ENCODE results near the gene RANBP3L.
"Not testable (repeated sequence)": the region's sequence is repeated elsewhere in the genome, so short reads cannot be mapped to it uniquely, and the experiment has no call there.

The RANBP3L gene

DNA sequence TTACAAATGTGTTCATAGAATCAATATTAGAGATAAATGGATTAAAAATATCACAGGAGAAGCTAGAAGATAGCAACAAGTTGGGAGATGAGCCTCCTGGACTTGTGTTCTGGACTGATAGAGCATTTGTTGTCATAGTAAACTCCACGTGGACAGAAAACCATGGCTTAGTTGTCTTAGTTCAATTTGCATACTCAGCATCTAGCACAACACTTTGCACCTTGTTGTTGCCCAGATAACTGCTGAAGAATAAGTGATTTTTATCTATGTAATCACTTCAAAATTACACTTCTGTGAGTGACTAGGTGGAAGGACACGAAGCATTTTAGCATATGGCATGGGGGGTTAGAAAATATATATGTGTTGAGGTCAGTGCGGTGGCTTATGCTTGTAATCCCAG, 4.0 kb downstream of the RANBP3L start:
- in situ Hi-C loops (cut with MboI; ENCODE audit: low sequenced_read_pairs): no loop called here

GRCh38 chr5:36285837-36286615, 15.7 kb downstream of the RANBP3L start:
- in situ Hi-C loops (cut with MboI; ENCODE audit: low sequenced_read_pairs): no loop called here

DNA sequence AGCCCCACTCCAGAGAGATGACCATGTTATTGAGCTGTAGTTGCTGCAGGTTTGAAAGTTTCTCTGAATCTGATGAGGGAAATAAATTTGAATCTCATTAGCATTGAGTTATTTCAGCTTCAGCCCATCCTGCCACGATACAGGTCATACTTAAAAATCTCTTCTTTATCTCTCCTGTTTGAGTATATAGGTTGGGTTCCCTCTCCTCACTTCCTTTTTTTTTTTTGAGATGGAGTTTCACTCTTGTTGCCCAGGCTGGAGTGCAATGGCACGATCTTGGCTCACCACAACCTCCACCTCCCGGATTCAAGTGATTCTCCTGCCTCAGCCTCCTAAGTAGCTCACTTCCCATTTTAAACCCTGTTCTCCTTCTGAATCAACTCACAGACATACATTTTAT, 17.9 kb downstream of the RANBP3L start:
- in situ Hi-C loops (cut with MboI; ENCODE audit: low sequenced_read_pairs): not testable (repeated sequence)

DNA sequence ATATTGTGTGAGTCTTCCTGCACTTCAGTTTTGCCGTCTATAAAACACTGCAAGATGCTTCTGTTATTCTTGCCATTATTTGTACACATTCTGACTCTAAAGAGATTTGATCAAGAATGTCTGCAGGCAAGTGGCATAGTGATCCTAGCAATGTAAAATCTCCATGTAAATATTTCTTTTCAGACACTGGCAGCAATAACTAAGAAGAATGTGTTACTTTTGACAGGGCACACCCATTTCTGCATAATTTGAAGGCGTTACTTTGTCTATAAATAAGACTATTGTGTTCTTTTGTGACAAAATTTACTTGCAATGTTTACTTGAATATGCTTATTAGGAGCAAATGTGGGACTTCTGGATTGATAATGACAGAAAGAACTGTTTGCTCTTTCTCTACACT, 20.1 kb downstream of the RANBP3L start:
- in situ Hi-C loops (cut with MboI; ENCODE audit: low sequenced_read_pairs): no loop called here

GRCh38 chr5:36279054-36279698, 22.5 kb downstream of the RANBP3L start:
- in situ Hi-C loops (cut with MboI; ENCODE audit: low sequenced_read_pairs): no loop called here

DNA sequence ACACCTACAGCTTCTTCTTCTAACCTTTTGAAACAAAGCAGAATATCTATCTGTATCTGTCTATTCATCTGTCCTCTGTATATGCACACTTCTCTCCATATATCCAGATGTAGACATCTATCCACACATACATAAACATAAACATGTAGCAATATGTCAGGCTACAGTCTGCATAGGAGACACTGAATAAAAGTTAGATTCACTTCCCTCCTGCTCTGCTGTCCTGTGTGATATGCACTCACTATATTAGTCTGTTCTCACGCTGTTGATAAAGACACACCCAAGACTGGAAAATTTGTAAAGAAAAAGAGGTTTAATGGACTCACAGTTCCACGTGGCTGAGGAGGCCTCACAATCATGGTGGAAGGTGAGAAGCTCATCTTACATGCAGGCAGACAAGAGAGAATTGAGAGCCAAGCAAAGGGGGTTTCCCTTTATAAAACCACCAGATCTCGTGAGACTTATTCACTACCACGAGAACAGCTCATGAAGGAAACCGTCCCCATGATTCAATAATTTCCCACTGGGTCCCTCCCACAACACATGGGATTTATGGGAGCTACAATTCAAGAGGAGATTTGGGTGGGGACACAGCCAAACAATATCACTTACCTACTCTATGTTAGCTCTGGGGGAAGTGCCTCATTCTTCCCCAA, 24.1 kb downstream of the RANBP3L start:
- in situ Hi-C loops (cut with MboI; ENCODE audit: low sequenced_read_pairs): no loop called here

DNA sequence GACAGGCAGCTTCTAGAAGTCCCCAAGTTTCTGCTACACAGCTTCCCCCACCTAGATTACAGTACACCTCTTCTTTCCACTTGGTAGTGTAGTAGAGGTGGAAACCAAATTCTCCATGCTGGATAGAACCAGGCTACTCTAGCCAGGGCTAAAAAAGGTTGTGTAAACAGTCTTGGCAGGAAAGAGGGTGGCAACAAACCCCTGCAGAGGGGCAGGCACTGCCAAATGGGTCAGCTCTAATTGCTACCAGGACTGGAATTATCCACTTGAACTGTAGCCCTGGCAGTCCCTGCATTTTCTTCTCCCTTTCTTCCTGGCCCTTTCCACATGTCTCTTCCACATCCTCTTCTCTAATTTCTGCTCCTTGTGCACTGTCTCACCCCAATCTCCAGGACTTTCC, 24.8 kb downstream of the RANBP3L start:
- in situ Hi-C loops (cut with MboI; ENCODE audit: low sequenced_read_pairs): no loop called here

- in situ Hi-C loops (cut with MboI; ENCODE audit: low sequenced_read_pairs): no loop called here
Measured at GRCh38 chr5:36273809-36274526, 27.7 kb downstream of the RANBP3L start.

DNA sequence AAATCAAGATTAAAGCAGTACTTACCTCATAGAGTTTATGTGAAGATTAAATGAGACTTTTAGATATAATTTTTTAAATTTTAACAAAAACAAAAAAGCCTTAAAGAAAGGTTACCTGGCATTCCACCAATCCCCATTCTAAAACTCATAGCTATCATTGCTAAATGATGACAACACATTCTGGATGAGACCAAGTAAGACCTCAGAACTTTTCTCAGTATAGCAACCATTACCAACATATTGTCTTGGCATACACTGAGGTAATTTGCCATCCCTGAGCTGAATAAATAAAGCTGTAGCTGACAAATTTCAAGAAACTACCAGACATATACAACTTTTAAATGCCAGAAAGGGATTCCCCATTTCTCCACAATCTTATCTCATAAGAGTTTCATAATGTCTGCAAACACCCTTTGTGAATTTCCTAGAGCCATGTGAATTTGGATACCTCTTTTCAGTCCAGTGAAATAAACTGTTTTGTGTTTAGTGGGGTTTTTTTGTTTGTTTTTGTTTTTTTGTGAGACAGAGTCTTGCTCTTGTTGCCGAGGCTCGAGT, 29.5 kb downstream of the RANBP3L start:
- in situ Hi-C loops (cut with MboI; ENCODE audit: low sequenced_read_pairs): no loop called here

GRCh38 chr5:36270876-36271575, 30.7 kb downstream of the RANBP3L start:
- in situ Hi-C loops (cut with MboI; ENCODE audit: low sequenced_read_pairs): no loop called here

GRCh38 chr5:36270175-36270574, 31.5 kb downstream of the RANBP3L start:
- in situ Hi-C loops (cut with MboI; ENCODE audit: low sequenced_read_pairs): no loop called here

DNA sequence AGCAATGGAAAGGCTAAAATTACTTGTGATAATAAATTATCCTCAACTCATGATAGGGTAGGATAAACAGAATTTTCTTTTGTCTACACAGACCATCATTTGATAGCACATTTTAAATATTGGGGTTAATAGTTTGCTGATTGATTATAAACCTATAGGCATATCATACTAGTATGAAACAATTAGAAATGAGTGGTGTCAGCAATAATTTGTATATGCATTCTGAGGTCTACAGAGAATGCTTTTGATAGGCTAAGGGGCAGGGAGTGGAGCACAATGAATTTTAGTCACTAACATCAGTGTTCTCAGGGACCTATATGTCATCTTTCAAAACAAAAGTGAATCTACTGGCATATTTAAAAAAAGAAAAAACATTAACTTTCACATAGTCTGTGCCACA, 32.2 kb downstream of the RANBP3L start:
- in situ Hi-C loops (cut with MboI; ENCODE audit: low sequenced_read_pairs): no loop called here

- in situ Hi-C loops (cut with MboI; ENCODE audit: low sequenced_read_pairs): no loop called here
Measured at GRCh38 chr5:36267905-36268304, 33.8 kb downstream of the RANBP3L start.

DNA sequence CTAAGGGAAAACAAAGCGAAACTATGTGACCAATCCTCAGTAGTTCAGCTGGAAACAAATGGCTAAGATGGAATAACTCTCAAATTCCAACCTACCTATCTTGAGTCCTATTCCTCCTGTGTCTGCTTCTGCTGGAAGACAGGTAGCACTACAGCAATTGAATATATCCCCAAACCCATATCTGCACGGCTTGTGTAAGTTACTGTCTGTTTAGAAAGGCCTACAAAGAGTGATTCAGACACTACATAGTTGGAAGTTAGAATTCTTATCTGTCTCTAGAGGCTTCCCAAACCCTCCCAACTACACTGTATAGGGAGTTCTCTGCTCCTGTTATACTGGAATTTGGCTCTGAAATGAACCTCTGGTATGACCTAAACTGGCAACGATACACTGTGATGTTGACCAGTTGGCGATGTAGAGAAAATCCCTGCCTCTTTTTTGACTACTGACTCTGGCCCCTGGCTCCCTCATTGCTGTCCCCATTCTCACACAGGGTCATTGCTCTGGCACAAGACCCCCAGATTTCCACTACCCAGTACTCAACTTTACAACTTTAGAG, 37.4 kb downstream of the RANBP3L start:
- in situ Hi-C loops (cut with MboI; ENCODE audit: low sequenced_read_pairs): no loop called here

DNA sequence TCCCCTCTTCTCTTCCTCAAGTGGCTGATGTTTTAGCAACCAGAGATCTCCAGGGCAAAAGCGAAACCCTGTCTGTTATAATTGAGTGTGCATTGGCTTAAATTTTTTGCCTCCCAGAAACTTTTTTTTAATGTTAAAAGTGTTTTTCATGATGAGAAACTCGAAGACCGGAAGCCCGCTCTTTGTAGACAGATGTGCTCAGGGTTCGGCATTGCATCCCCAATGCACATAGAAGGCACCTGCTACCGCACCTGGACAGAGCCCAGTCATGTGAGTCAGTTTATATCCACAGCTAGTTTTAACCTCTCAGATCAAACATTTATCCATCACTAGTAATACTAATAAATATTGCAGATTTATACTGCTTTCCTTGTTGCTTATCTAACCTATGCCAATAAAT, 40.5 kb downstream of the RANBP3L start:
- in situ Hi-C loops (cut with MboI; ENCODE audit: low sequenced_read_pairs): no loop called here

DNA sequence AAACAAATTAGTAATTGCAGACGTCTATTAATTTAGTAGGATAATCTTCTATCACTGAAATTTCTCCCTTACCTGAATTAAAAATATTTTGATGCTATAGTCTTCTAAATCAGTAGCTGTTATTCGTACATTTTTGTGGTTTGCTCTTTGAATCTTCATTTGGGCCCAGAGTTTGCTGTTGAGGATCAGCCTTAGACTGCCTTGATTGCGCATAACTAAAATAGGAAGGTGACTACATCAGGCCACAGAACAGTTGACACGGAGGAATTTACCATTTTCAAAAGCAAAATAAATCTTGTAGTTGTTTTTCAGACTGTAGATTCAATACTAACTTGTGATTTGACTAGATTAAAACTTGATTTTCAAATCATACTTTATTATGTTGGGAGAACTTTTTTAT, 48.1 kb downstream of the RANBP3L start:
- in situ Hi-C loops (cut with MboI; ENCODE audit: low sequenced_read_pairs): no loop called here

- in situ Hi-C loops (cut with MboI; ENCODE audit: low sequenced_read_pairs): no loop called here
Measured at GRCh38 chr5:36252722-36253365, 48.9 kb downstream of the RANBP3L start.

DNA sequence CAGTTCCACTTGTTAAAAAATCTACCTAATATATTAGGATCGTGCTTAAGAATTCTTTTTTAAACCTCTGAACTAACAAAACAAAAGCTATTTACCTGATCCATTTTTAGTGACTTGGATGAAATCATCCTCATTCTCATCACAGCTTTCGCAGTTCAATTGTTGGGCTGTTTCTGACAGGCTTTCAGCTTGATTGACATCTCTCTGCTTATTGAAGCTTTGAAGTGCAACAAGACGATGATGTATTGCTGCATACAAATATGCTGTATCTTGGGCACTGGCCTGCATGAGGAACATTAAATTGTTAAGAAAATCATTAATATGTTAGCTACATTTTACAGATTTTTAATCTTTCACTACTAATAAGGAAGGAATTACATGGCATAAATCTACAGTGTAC, 50.5 kb downstream of the RANBP3L start:
- in situ Hi-C loops (cut with MboI; ENCODE audit: low sequenced_read_pairs): no loop called here

DNA sequence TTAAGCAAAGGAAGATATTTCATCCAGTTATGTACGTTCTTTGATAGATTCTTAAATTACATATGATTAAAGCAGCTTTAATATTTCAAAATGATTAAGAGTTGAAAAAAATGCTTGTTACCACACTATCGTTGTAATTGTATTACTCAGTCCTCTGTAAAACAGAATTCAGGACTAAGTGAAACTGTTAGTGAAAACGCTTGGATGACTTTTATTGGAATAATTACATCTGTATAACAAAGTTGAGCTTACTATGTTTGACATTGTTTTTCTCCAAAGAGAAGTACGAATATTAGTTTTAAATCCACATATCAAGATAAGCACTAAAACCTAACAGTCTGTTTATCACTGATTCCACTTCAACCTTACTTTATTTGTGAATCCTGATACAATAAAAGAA, 51.3 kb downstream of the RANBP3L start:
- in situ Hi-C loops (cut with MboI; ENCODE audit: low sequenced_read_pairs): no loop called here

All from HL-60/S4 (cell line).